ENCODE results near the gene SRL. TPM values are rescaled to one million over a fixed set of nuclear protein-coding genes. Genes with fewer than 3 reads are reported as not detected.

The SRL gene
- polyA plus RNA-seq, 3 donors: not detected

DNA sequence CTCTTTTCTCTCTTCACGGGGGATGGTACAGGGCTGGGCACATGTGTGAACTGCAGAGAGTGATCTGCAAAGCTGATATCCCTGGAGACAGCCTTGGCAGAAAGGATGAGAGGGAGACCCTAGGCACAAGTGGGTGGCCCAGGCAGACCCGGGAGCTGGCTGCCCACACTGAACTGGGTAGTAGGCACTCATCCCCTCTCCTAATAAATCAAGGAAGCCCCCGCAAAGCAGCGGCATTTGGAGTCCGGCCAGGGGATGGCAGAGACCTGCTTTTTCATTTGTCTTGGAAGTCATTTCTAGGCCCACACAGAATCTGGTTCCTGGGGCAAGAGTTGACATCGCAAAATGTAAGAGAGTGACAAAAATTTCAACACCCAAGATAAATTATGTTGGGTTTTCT, 34.0 kb upstream of the SRL start:
- H3K27ac Mint-ChIP-seq: no peak overlapping the region
- no peak overlapping the region for H3K4me3 ChIP-seq (replicated peaks in 1 of 3; ENCODE audit: low read depth in 2 of 3, low read length in 3 of 3)
- H3K4me2 ChIP-seq (replicated peaks; ENCODE audit: extremely low read depth, low read length, poor library complexity, severe bottlenecking): no peak overlapping the region
- H3K4me1 Mint-ChIP-seq: peaks cover 16% of the 10 kb centered on the region
- no peaks in the 10 kb centered on the region for H3K36me3 Mint-ChIP-seq
- peaks cover 4 to 6% (median 5%) of the 10 kb centered on the region in 3 donors for H3K27me3 Mint-ChIP-seq (ENCODE audit: low read depth in 3 of 3)
- intact Hi-C loops (cut with micrococcal nuclease): no loop called here
- H2AFZ ChIP-seq (ENCODE audit: insufficient read depth, low read depth, low read length, poor library complexity, severe bottlenecking): no peak overlapping the region
- no peak for DNase-seq
- H3K27ac ChIP-seq (ENCODE audit: low read depth in 1 of 2, low read length in 2 of 2): no peak overlapping the region
- no peak overlapping the region for H3K4me3 Mint-ChIP-seq
- no peak overlapping the region for H3K9ac ChIP-seq (ENCODE audit: insufficient read depth, low read length, poor library complexity, severe bottlenecking)
- WGBS (ENCODE audit: insufficient coverage): 100% methylated on average over 1 of the region's 6 CpGs
- H3K79me2 ChIP-seq (ENCODE audit: insufficient read depth, low read length): peaks cover 8% of the 10 kb centered on the region
- peaks cover 2 to 9% (median 4%) of the 10 kb centered on the region in 7 donors for H3K9me3 Mint-ChIP-seq
- no peak for TF ChIP-seq CTCF (IDR thresholded peaks at IDR 0.05)
- H3K36me3 ChIP-seq (replicated peaks in 1 of 2; ENCODE audit: control insufficient read depth in 1 of 2, insufficient read depth in 2 of 2, low read length in 2 of 2): no peaks in the 10 kb centered on the region
- H4K20me1 ChIP-seq (ENCODE audit: insufficient read depth, low read length): peaks cover 2% of the 10 kb centered on the region
- peaks cover 16 to 31% of the 10 kb centered on the region in 2 donors for H3K4me1 ChIP-seq (ENCODE audit: control insufficient read depth in 1 of 2, insufficient read depth in 2 of 2, low read length in 2 of 2)
- H3K27me3 ChIP-seq (ENCODE audit: control insufficient read depth in 2 of 2, insufficient read depth in 2 of 2, low read length in 2 of 2): no peaks in the 10 kb centered on the region
- peaks cover 0 to 3% of the 10 kb centered on the region in 2 donors for H3K9me3 ChIP-seq (replicated peaks in 1 of 2; ENCODE audit: control insufficient read depth in 1 of 2, insufficient read depth in 1 of 2, low read length in 2 of 2)

GRCh38 chr16:4273858-4274311, 32.0 kb upstream of the SRL start:
- intact Hi-C loops (cut with micrococcal nuclease): loop anchor here (5.0 kb wide), 2 partner anchors 33 to 1252 kb away; partner anchors contain the start of genes HCFC1R1 (in 1 of the 2), THOC6 (in 1 of the 2) and TNFRSF12A (in 1 of the 2)
- H3K79me2 ChIP-seq (ENCODE audit: insufficient read depth, low read length): peaks cover 26% of the 10 kb centered on the region
- no peaks in the 10 kb centered on the region for H3K27me3 ChIP-seq (ENCODE audit: control insufficient read depth in 2 of 2, insufficient read depth in 2 of 2, low read length in 2 of 2)
- 0% methylated on average over 20 of the region's 25 CpGs for WGBS (ENCODE audit: insufficient coverage)
- Mint-ChIP-seq H3K36me3 (no peaks in the 10 kb centered on the region), H3K27ac (peak overlapping the region in 6 of 7 donors; percentile 40 to 83 (median 64)), H3K9me3 (peaks cover 0 to 2% (median 0%) of the 10 kb centered on the region in 7 donors), H3K27me3 (ENCODE audit: low read depth in 3 of 3) (peaks cover 0 to 4% (median 0%) of the 10 kb centered on the region in 3 donors), H3K4me3 (peak overlapping the region; percentile 86 to 87), H3K4me1 (peaks cover 19% of the 10 kb centered on the region)
- H3K9ac ChIP-seq (ENCODE audit: insufficient read depth, low read length, poor library complexity, severe bottlenecking): peak overlapping the region; percentile 80
- H3K4me1 ChIP-seq (ENCODE audit: control insufficient read depth in 1 of 2, insufficient read depth in 2 of 2, low read length in 2 of 2): peaks cover 19 to 38% of the 10 kb centered on the region in 2 donors
- peak overlapping the region; percentile 96 for H3K4me2 ChIP-seq (replicated peaks; ENCODE audit: extremely low read depth, low read length, poor library complexity, severe bottlenecking)
- peak; percentile 2 for TF ChIP-seq CTCF (IDR thresholded peaks at IDR 0.05)
- peaks cover 12% of the 10 kb centered on the region for H4K20me1 ChIP-seq (ENCODE audit: insufficient read depth, low read length)
- H3K4me3 ChIP-seq (replicated peaks in 1 of 3; ENCODE audit: low read depth in 2 of 3, low read length in 3 of 3): peak overlapping the region; percentile 64 to 100 (median 97)
- peak; percentile 21 to 45 (median 28) for DNase-seq
- H3K36me3 ChIP-seq (replicated peaks in 1 of 2; ENCODE audit: control insufficient read depth in 1 of 2, insufficient read depth in 2 of 2, low read length in 2 of 2): no peaks in the 10 kb centered on the region
- no peaks in the 10 kb centered on the region for H3K9me3 ChIP-seq (replicated peaks in 1 of 2; ENCODE audit: control insufficient read depth in 1 of 2, insufficient read depth in 1 of 2, low read length in 2 of 2)
- peak overlapping the region; percentile 86 for H2AFZ ChIP-seq (ENCODE audit: insufficient read depth, low read depth, low read length, poor library complexity, severe bottlenecking)
- H3K27ac ChIP-seq (ENCODE audit: low read depth in 1 of 2, low read length in 2 of 2): peak overlapping the region; percentile 68 to 76
